UCSD-AML1 (cell line): ENCODE data around the gene EPHA1.
"Not testable (repeated sequence)": the region's sequence is repeated elsewhere in the genome, so short reads cannot be mapped to it uniquely, and the experiment has no call there.

Source experiments
- DNase-seq: peaks from one replicate; lab custom pipeline; 2025; ENCODE audit not compliant: unreplicated experiment; lab: John Stamatoyannopoulos, UW

EPHA1 gene

GRCh38 chr7:143433759-143434158 lies 25.1 kb upstream of the EPHA1 start:
- no peak for DNase-seq

- no peak for DNase-seq
Observed at GRCh38 chr7:143431109-143431508, 22.5 kb upstream of the EPHA1 start.

GRCh38 chr7:143429770-143430698 lies 21.4 kb upstream of the EPHA1 start:
- DNase-seq, result no peak

GRCh38 chr7:143426479-143427142 lies 18.0 kb upstream of the EPHA1 start:
- no peak for DNase-seq

GRCh38 chr7:143424476-143424875 lies 15.8 kb upstream of the EPHA1 start:
- not testable (repeated sequence) for DNase-seq

- DNase-seq, result no peak
Observed at GRCh38 chr7:143422033-143422432, 13.4 kb upstream of the EPHA1 start.

- DNase-seq, result not testable (repeated sequence)
Observed at GRCh38 chr7:143420624-143421023, 12.0 kb upstream of the EPHA1 start.

GRCh38 chr7:143419880-143420279 lies 11.2 kb upstream of the EPHA1 start:
- no peak for DNase-seq

GRCh38 chr7:143418681-143419458 lies 10.2 kb upstream of the EPHA1 start:
- DNase-seq, result no peak

GRCh38 chr7:143417734-143418383 lies 9.2 kb upstream of the EPHA1 start:
- DNase-seq, result no peak

- no peak for DNase-seq
Observed at GRCh38 chr7:143416565-143417149, 8.0 kb upstream of the EPHA1 start.

- no peak for DNase-seq
Observed at GRCh38 chr7:143415742-143416397, 7.2 kb upstream of the EPHA1 start.

- not testable (repeated sequence) for DNase-seq
Observed at GRCh38 chr7:143415209-143415608, 6.6 kb upstream of the EPHA1 start.

GRCh38 chr7:143413123-143413522 lies 4.5 kb upstream of the EPHA1 start:
- no peak for DNase-seq

- no peak for DNase-seq
Observed at GRCh38 chr7:143411976-143412708, 3.5 kb upstream of the EPHA1 start.

GRCh38 chr7:143410521-143411004 lies 1.9 kb upstream of the EPHA1 start:
- no peak for DNase-seq

GRCh38 chr7:143408252-143408685 lies 387 bp downstream of the EPHA1 start:
- no peak for DNase-seq

- DNase-seq, result peak; percentile 28
Observed at GRCh38 chr7:143407287-143408251, 1.1 kb downstream of the EPHA1 start.
